HL-60 (cell line): ENCODE data around the gene LETM1.

Source experiments
- DNase-seq, 2 experiments: peaks; one replicate each; pipeline ENCODE4 v3.0.0-alpha.2; 2010 to 2020; ENCODE audit warnings: low read depth in 1 of 2, low spot score in 1 of 2
- H3K27ac ChIP-seq: fragments of 250-450 bp; sonication (Bioruptor Pico); replicated peaks from 2 replicates; pipeline ENCODE4 v1.5.1; 2020; ENCODE audit warnings: mild to moderate bottlenecking, moderate library complexity
- H3K27me3 ChIP-seq: fragments of 250-450 bp; sonication (Bioruptor Pico); 2 replicates; pipeline ENCODE4 v1.5.1; 2021; ENCODE audit warnings: mild to moderate bottlenecking, moderate library complexity; ENCODE audit not compliant: insufficient read depth, poor library complexity, severe bottlenecking
- H3K4me3 ChIP-seq: replicated peaks from 2 replicates; pipeline ENCODE4 v1.5.1; 2011; ENCODE audit warnings: mild to moderate bottlenecking, control low read depth, low read length; ENCODE audit not compliant: insufficient read depth
- CTCF ChIP-seq: IDR thresholded peaks from one replicate; pipeline ENCODE4 v1.5.1; 2011; ENCODE audit warnings: low read length, control low read depth, inconsistent platforms; ENCODE audit not compliant: insufficient read depth
- GABPA ChIP-seq: IDR thresholded peaks from 2 replicates; pipeline ENCODE4 v1.6.1; 2012; ENCODE audit warnings: low read depth
- POLR2AphosphoS5 ChIP-seq: IDR thresholded peaks from 2 replicates; pipeline ENCODE4 v1.6.1; 2012; ENCODE audit warnings: low read depth
- REST ChIP-seq: IDR thresholded peaks from 2 replicates; pipeline ENCODE4 v1.6.1; 2012; ENCODE audit warnings: low read depth; ENCODE audit not compliant: insufficient replicate concordance
- SPI1 ChIP-seq: IDR thresholded peaks from 2 replicates; pipeline ENCODE4 v1.6.1; 2012; ENCODE audit warnings: low read depth, mild to moderate bottlenecking, borderline replicate concordance

LETM1 gene

GRCh38 chr4:1766106-1767060 is 89.6 kb downstream of the LETM1 start:
- Histone ChIP-seq H3K4me3 (no peak overlapping the region), H3K27me3 (peaks cover 30% of the 10 kb centered on the region), H3K27ac (no peak overlapping the region)
- DNase-seq = no peak
- TF ChIP-seq SPI1 (no peak), REST (no peak), GABPA (no peak), POLR2AphosphoS5 (no peak), CTCF (no peak)

DNA sequence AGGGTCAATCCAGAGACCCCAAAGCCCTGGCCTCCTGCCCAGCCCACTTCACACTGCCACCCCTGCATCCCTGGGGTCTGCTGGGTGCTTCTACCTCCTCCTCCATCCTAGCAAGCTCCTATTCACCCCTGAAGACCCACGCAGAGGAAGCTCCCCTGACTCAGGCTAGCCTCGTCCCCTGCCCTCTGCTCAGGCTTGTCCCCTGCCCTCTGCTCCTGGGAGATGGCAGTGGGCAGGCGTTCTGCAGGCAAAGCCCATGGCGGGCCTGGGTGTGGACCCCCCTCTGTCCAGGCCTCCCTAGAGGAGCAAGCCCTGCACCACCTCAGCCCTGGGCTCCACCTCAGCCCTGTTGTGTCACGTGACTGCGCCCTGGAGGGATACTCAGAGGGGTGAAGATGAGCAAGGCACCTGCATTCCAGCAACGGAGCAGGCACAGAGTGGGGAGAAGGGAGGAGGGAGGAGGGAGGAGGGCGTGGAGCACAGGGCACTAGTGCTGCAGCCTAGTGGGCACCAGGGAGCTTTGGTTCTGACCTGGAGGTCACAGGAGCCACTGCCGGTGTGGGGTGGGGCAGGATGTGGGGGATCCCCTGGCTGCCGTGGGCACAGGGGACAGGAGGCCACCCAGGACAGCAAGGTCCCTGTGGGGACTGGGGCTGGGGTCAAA is 90.4 kb downstream of the LETM1 start:
- no peak for DNase-seq
- H3K4me3 ChIP-seq = no peak overlapping the region
- H3K27ac ChIP-seq = no peak overlapping the region
- no peak for TF ChIP-seq REST
- no peak for TF ChIP-seq POLR2AphosphoS5
- TF ChIP-seq SPI1 = no peak
- TF ChIP-seq GABPA = no peak
- no peak for TF ChIP-seq CTCF
- H3K27me3 ChIP-seq = peaks cover 30% of the 10 kb centered on the region

- H3K27me3 ChIP-seq = peaks cover 30% of the 10 kb centered on the region
- H3K27ac ChIP-seq = no peak overlapping the region
- TF ChIP-seq REST (no peak), SPI1 (no peak), CTCF (no peak), POLR2AphosphoS5 (no peak)
- DNase-seq = no peak
- H3K4me3 ChIP-seq = no peak overlapping the region
Observed at GRCh38 chr4:1764670-1765069, 91.3 kb downstream of the LETM1 start.
